ENCODE results near the gene PITPNM3.

DNA sequence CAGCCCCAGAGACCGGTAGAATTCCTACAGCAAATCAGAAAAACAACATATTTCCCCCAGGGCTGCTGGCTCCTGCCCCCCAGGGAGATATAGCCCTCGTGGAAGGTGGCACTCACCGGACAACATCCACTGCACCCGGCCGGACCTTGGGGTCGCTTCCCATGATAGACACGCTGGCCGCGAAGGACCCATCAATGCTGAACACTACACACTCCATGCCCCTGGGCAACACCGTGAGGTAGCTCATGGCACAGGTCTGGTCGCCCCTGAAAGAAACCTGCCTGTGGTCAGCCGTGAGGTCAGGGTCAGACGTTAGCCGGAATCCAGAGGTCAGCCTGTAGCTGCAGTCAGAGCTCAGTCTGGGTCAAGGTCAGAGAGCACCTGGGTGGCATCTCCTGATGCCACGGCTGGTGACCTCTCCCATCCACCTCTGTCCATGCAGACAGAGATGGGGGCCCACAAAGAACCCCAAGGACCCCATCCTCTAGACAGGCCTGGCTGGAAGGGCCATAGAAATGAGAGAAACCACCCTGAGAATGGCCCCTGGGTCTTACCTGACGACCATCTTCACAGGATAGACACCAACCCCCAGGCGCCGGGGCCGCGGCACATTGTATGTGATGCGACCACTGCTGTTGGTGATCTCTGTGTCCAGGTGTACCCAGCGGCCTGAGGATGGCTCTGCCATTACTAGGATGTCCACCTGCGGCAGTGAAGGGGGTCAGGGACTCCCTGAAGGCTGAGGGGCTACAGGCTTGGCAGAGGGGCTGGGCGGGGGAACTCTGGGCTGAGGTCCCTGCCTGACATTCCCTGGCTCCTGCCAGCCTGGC, 92.5 kb downstream of the PITPNM3 start:
- TF ChIP-seq, protein P1, sequence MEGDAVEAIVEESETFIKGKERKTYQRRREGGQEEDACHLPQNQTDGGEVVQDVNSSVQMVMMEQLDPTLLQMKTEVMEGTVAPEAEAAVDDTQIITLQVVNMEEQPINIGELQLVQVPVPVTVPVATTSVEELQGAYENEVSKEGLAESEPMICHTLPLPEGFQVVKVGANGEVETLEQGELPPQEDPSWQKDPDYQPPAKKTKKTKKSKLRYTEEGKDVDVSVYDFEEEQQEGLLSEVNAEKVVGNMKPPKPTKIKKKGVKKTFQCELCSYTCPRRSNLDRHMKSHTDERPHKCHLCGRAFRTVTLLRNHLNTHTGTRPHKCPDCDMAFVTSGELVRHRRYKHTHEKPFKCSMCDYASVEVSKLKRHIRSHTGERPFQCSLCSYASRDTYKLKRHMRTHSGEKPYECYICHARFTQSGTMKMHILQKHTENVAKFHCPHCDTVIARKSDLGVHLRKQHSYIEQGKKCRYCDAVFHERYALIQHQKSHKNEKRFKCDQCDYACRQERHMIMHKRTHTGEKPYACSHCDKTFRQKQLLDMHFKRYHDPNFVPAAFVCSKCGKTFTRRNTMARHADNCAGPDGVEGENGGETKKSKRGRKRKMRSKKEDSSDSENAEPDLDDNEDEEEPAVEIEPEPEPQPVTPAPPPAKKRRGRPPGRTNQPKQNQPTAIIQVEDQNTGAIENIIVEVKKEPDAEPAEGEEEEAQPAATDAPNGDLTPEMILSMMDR (IDR thresholded peaks at IDR 0.05; ENCODE audit: poor library complexity): no peak
- no peak for TF ChIP-seq EZH2phosphoT487 (IDR thresholded peaks at IDR 0.05; ENCODE audit: low read depth, severe bottlenecking, unreplicated experiment)

Measured in hepatocyte (in vitro differentiated cells).